22Rv1 (cell line): ENCODE results near the gene GON4L.
A peak's percentile ranks its signal among the peaks of the same experiment; 100 is the strongest.
"Not testable (repeated sequence)": the region's sequence is repeated elsewhere in the genome, so short reads cannot be mapped to it uniquely, and the experiment has no call there.

Source experiments
- H3K27ac ChIP-seq: fragments of 450-650 bp; 2 replicates; pipeline ENCODE4 v1.5.1; 2017
- ZFX ChIP-seq: fragments of 450-650 bp; IDR thresholded peaks from 2 replicates; pipeline ENCODE4 v1.6.1; 2017; ENCODE audit warnings: antibody characterized with exemption, borderline replicate concordance
- TF ChIP-seq, protein P1 (sequence below): fragments of 450-650 bp; IDR thresholded peaks from 2 replicates; pipeline ENCODE4 v1.5.1; 2017; ENCODE audit warnings: mild to moderate bottlenecking

Gene GON4L

DNA sequence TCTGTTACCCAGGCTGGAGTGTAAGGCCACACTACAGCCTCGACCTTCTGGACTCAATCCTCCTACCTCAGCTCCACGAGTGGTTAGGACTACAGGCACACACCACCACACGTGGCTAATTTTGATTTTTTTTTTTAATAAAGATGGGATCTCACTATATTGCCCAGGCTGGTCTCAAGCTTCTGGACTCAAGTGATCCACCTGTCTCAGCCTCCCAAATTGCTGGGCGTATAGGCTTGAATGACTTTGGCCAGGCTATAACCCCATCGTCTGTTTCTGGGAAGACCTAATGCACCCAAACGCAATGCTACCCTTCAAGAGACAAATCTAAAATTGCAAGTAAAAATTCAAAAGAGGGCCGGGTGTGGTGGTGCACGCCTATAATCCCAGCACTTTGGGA lies 116.0 kb downstream of the GON4L start:
- TF ChIP-seq, protein P1, sequence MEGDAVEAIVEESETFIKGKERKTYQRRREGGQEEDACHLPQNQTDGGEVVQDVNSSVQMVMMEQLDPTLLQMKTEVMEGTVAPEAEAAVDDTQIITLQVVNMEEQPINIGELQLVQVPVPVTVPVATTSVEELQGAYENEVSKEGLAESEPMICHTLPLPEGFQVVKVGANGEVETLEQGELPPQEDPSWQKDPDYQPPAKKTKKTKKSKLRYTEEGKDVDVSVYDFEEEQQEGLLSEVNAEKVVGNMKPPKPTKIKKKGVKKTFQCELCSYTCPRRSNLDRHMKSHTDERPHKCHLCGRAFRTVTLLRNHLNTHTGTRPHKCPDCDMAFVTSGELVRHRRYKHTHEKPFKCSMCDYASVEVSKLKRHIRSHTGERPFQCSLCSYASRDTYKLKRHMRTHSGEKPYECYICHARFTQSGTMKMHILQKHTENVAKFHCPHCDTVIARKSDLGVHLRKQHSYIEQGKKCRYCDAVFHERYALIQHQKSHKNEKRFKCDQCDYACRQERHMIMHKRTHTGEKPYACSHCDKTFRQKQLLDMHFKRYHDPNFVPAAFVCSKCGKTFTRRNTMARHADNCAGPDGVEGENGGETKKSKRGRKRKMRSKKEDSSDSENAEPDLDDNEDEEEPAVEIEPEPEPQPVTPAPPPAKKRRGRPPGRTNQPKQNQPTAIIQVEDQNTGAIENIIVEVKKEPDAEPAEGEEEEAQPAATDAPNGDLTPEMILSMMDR, result no peak
- TF ChIP-seq ZFX, result no peak
- H3K27ac ChIP-seq, result no peak overlapping the region

DNA sequence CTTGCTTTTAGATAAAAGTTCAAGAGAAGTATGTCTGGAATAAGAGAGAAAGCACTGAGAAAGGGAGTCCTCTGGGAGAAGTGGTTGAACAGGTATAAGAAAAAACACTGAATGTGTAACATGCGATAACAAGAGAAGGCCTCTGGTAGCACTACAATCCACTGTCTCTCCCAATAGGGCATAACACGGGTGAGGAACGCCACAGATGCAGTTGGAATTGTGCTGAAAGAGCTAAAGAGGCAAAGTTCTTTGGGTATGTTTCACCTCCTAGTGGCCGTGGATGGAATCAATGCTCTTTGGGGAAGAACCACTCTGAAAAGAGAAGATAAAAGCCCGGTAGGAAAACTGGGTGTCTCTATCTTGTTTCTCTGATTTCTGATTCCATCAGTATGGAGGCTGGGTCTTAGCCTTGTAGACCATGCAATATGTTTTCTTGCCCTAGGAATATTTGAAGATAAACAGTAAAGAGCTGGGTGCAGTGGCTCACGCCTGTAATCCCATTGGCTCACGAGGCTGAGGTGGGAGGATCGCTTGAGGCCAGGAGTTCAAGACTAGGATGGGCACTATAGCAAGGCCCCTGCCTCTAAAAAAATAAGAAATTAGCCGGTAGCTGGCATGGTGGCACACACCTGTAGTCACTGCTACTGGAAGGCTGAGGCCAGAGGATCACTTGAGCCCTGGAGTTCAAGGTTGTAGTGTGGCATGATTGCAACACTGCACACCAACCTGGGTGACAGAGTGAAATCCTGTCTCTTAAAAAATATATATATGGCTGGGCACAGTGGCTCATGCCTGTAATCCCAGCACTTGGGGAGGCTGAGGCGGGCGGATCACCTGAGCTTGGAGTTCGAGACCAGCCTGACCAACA lies 127.7 kb downstream of the GON4L start:
- TF ChIP-seq ZFX, result no peak
- TF ChIP-seq, protein P1, result peak; percentile 86

DNA sequence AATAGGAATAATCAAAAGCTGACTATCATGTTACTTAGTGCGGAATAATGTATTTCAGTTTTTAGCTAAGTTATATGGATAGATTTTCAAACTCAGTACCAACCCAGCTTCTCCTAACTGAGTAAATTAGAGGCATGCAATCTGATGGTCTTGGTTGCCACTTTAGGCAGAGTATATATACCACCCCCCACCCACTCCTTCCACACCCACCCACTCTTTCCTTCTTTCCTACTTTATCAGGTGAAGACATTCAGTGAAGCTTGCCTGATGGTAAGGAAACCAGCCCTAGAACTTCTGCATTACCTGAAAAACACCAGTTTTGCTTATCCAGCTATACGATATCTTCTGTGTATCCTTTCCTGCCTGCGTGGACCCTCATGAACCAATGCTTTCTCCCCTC lies 131.9 kb downstream of the GON4L start:
- no peak overlapping the region for H3K27ac ChIP-seq
- no peak for TF ChIP-seq ZFX
- TF ChIP-seq, protein P1, result no peak

More for the DNA sequence above, 127.7 kb downstream of the GON4L start:
- H3K27ac ChIP-seq, result peak overlapping the region; percentile 1; the same call in 1 of the 2 replicates

DNA sequence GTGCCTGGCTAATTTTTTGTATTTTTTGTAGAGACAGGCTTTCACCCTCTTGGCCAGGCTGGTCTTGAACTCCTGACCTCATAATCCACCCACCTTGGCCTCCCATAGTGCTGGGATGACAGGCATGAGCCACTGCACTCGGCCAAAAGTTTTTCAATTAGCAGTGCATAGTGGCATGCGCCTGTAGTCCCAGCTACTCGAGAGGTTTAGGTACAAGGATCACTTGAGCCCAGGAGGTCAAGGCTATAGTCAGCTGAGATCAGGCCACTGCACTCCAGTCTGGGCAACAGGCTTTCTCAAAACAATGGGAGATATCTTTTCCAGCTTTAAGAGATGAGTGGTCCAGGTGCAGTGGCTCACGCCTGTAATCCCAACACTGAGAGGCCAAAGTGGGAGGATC lies 137.3 kb downstream of the GON4L start:
- no peak overlapping the region for H3K27ac ChIP-seq
- TF ChIP-seq, protein P1, result no peak
- no peak for TF ChIP-seq ZFX

DNA sequence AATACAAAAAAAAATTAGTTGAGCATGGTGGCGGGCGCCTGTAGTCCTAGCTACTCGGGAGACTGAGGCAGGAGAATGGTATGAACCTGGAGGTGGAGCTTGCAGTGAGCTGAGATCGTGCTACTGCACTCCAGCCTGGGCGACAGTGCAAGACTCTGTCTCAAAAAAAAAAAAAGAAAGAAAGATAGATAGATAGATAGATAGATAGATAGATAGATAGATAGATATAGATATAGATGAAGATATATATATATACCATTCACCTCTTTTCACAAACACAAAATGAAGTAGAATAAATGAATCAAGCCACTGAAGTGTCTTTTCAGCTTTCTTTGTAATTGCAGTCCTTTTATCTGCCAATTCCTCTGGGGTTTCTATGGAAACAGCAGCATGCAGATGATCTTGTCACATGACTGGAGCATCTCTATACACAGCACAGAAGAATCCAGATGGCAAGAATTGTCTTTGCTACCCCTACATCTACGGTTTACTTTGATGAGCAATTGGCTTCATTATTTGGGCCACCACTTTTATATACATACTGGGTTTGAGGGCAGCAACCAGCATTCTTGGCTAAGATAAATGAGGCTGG lies 138.4 kb downstream of the GON4L start:
- H3K27ac ChIP-seq, result not testable (repeated sequence)

DNA sequence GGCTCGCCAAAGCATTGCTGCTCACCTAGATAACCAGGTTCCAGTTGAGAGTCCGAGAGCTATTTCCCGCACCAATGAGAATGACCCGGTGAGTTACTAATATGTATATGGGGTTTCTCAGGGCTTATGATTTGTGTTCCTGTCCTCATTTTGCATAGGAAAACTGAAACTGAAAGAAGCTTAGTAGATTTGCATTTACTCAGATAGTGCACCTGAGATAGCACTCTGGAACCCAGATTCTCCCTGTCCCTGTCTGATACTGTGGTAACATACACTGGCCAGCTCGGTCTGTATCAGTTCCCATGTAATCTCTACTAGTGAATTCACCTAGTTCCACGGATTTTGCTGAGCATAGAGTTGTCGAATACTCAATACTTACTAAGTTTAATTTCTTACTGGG lies 140.0 kb downstream of the GON4L start:
- H3K27ac ChIP-seq, result no peak overlapping the region
- TF ChIP-seq ZFX, result no peak
- TF ChIP-seq, protein P1, result no peak

DNA sequence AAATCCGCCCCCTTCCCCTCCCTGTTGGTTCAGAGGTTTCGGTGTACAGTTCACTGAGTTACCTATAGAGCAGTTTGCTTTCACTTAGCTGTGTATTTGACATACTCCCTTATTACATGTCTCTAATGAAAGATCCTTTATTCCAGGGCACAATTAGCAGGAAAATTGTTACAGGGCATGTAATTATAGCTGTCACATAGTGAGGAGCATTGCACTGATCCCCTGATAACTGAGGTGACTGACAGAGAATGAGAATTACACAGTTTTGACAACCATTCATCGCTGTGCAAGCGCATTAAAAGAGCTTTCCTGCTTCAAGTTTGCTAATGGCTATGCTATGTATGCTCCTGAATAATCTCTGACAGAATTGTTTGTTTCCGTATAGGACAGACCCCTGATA lies 141.2 kb downstream of the GON4L start:
- H3K27ac ChIP-seq, result no peak overlapping the region
- no peak for TF ChIP-seq ZFX
- TF ChIP-seq, protein P1, result no peak

DNA sequence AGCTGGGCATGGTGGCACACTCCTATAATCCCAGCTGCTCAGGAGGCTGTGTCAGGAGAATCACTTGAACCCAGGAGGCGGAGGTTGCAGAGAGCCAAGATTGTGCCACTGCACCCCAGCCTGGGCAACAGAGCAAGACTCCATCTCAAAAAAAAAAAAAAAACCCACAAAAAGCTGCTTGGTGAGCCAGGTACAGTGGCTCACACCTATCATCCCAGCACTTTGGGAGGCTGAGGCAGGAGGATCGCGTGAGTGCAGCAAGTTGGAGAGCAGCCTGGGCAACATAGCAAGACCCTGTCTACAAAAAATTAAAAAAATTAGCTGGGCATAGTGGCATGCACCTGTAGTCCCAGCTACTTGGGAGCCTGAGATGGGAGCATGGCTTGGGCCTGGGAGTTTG lies 142.0 kb downstream of the GON4L start:
- not testable (repeated sequence) for H3K27ac ChIP-seq
